Ishikawa (cell line): Measurements from ENCODE around the gene SUSD2.

Source experiments
- CEBPB ChIP-seq: IDR thresholded peaks from 2 replicates; pipeline ENCODE4 v1.6.1; 2012
- CREB1 ChIP-seq: IDR thresholded peaks from 2 replicates; pipeline ENCODE4 v1.6.1; 2012; ENCODE audit warnings: low read depth
- EP300 ChIP-seq: IDR thresholded peaks from 2 replicates; pipeline ENCODE4 v1.6.1; 2012; ENCODE audit warnings: borderline replicate concordance
- FOXM1 ChIP-seq: IDR thresholded peaks from 2 replicates; pipeline ENCODE4 v1.6.1; 2012; ENCODE audit warnings: low read depth, borderline replicate concordance
- NFIC ChIP-seq: IDR thresholded peaks from 2 replicates; pipeline ENCODE4 v1.6.1; 2012
- RAD21 ChIP-seq: IDR thresholded peaks from 2 replicates; pipeline ENCODE4 v1.6.1; 2012; ENCODE audit warnings: low read depth
- REST ChIP-seq: IDR thresholded peaks from 2 replicates; pipeline ENCODE4 v1.6.1; 2012; ENCODE audit warnings: low read depth, mild to moderate bottlenecking
- TAF1 ChIP-seq: IDR thresholded peaks from 2 replicates; pipeline ENCODE4 v1.6.1; 2012; ENCODE audit warnings: low read depth, mild to moderate bottlenecking
- TCF12 ChIP-seq: IDR thresholded peaks from 2 replicates; pipeline ENCODE4 v1.6.1; 2012; ENCODE audit warnings: low read depth
- TEAD4 ChIP-seq: IDR thresholded peaks from 2 replicates; pipeline ENCODE4 v1.6.1; 2012
- YY1 ChIP-seq: IDR thresholded peaks from 2 replicates; pipeline ENCODE4 v1.6.1; 2012; ENCODE audit warnings: low read depth
- ZBTB7A ChIP-seq: IDR thresholded peaks from 2 replicates; pipeline ENCODE4 v1.6.1; 2012; ENCODE audit warnings: low read depth
- TF ChIP-seq, protein P1 (sequence below): IDR thresholded peaks from 2 replicates; pipeline ENCODE4 v1.6.1; 2012

DNA sequence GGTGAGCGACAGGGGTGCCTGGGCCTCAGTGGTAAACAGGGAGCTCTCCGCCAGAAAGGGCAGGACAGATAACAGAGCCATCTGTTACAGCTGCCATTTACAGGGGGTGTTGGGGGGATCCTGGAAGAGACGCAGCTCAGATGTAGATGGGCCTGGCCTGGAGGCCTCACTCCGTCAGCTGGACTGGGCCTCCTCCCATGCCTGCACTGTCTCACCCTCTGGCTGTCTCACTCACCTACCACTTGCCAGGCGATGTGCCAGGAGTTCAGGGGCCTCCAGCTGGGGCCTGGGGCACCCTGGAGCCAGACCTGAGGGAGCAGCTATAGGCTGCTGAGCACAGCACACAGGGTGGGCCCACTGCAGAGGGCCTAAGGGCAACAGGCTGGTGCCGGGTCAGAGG lies 16.3 kb upstream of the SUSD2 start:
- TF ChIP-seq TAF1 = no peak
- no peak for TF ChIP-seq EP300
- no peak for TF ChIP-seq TCF12
- no peak for TF ChIP-seq RAD21
- no peak for TF ChIP-seq CEBPB
- no peak for TF ChIP-seq REST
- TF ChIP-seq CREB1 = no peak
- TF ChIP-seq, protein P1, sequence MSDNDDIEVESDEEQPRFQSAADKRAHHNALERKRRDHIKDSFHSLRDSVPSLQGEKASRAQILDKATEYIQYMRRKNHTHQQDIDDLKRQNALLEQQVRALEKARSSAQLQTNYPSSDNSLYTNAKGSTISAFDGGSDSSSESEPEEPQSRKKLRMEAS = no peak
- no peak for TF ChIP-seq NFIC
- no peak for TF ChIP-seq FOXM1
- no peak for TF ChIP-seq YY1
- no peak for TF ChIP-seq TEAD4
- TF ChIP-seq ZBTB7A = no peak
